Adrenal gland (tissue), 5 donors: Measurements from ENCODE around the gene KIRREL3.

Experiments
- POLR2A ChIP-seq, 2 donors: fragments of 450-650 bp; IDR thresholded peaks; one replicate each; pipeline ENCODE4 v1.6.1; 2017; ENCODE audit warnings: antibody characterized with exemption in 2 of 2, mild to moderate bottlenecking in 2 of 2, moderate library complexity in 1 of 2
- TF ChIP-seq, protein P1 (sequence below), 6 experiments: fragments of 450-650 bp in 4 of 6; fragments of 200-600 bp in 2 of 6; sonication (generic) in 1 of 6; IDR thresholded peaks; 1 replicate in 5 of 6; 2 replicates in 1 of 6; pipeline versions ENCODE4 v1.5.1 to v1.8.0; 2016 to 2021; ENCODE audit warnings: antibody characterized with exemption in 6 of 6, mild to moderate bottlenecking in 2 of 6, moderate library complexity in 1 of 6
- donor health status: DM: no; HTN: no; CAD: no.

DNA sequence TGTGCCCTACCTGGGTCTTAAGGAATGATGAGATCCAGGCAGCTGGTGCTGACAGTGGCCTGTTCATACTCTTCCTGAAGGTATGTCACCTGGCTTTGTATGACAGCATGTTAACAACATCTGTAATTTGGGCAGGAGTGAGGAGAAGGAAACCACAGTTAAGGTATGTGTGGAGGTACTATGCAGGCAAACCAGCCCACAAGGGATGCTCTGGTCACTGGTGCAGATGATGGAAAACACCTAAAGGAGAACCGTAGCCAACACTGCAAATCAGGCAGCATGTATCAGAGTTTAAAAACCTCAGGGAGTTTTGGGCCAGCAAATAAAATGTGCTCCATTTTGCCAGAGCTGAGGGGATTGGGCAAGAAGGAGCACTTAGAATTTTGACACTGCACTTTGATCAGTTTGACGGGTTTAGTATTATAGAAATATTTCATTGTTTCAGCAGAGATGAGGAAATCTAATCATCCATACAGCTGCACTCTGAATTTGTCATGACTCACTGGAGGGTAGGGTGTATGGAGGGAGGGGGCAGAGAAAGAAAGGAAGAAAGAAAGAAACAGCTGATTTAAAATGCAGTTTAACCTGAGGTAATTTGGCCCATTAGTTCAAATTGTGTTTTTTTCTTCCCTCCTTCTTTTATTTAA, 260.9 kb downstream of the KIRREL3 start:
- TF ChIP-seq, protein P1, sequence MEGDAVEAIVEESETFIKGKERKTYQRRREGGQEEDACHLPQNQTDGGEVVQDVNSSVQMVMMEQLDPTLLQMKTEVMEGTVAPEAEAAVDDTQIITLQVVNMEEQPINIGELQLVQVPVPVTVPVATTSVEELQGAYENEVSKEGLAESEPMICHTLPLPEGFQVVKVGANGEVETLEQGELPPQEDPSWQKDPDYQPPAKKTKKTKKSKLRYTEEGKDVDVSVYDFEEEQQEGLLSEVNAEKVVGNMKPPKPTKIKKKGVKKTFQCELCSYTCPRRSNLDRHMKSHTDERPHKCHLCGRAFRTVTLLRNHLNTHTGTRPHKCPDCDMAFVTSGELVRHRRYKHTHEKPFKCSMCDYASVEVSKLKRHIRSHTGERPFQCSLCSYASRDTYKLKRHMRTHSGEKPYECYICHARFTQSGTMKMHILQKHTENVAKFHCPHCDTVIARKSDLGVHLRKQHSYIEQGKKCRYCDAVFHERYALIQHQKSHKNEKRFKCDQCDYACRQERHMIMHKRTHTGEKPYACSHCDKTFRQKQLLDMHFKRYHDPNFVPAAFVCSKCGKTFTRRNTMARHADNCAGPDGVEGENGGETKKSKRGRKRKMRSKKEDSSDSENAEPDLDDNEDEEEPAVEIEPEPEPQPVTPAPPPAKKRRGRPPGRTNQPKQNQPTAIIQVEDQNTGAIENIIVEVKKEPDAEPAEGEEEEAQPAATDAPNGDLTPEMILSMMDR (IDR thresholded peaks at IDR 0.05): no peak
- TF ChIP-seq POLR2A (IDR thresholded peaks at IDR 0.05): no peak
